Ovary (tissue), 3 donors: ENCODE data around the gene SYN1.
"Not testable (repeated sequence)": the region's sequence is repeated elsewhere in the genome, so short reads cannot be mapped to it uniquely, and the experiment has no call there.

ENCODE experiments used
- POLR2A ChIP-seq: fragments of 450-650 bp; IDR thresholded peaks from one replicate; pipeline ENCODE4 v1.6.1; 2017; ENCODE audit warnings: antibody characterized with exemption, mild to moderate bottlenecking, moderate library complexity
- TF ChIP-seq, protein P1 (sequence below), 3 donors: fragments of 450-650 bp in 2 of 3; fragments of 200-600 bp in 1 of 3; IDR thresholded peaks; one replicate each; pipeline versions ENCODE4 v1.5.1 to v1.8.0; 2016 to 2022; ENCODE audit warnings: antibody characterized with exemption in 3 of 3, mild to moderate bottlenecking in 1 of 3
- donor health status: DM: no; HTN: no; CAD: no.

DNA sequence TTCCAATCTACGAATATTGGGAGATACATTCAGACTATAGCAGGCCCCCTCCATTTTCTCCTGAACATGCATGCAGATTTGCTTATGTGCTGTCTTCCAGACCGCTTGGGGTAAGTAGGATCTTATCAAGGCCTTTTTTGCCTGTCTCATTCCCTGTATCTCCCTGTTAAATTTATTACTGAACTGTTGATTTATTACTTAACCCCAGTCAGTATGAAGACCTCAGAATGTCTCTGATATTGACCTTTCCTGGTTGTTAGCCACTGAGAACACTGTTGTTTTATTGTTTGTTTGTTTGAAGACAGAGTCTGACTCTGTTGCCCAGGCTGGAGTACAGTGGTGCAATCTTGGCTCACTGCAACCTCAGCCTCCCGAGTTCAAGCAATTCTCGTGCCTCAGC lies 46.1 kb upstream of the SYN1 start:
- TF ChIP-seq POLR2A = not testable (repeated sequence)
- TF ChIP-seq, protein P1, sequence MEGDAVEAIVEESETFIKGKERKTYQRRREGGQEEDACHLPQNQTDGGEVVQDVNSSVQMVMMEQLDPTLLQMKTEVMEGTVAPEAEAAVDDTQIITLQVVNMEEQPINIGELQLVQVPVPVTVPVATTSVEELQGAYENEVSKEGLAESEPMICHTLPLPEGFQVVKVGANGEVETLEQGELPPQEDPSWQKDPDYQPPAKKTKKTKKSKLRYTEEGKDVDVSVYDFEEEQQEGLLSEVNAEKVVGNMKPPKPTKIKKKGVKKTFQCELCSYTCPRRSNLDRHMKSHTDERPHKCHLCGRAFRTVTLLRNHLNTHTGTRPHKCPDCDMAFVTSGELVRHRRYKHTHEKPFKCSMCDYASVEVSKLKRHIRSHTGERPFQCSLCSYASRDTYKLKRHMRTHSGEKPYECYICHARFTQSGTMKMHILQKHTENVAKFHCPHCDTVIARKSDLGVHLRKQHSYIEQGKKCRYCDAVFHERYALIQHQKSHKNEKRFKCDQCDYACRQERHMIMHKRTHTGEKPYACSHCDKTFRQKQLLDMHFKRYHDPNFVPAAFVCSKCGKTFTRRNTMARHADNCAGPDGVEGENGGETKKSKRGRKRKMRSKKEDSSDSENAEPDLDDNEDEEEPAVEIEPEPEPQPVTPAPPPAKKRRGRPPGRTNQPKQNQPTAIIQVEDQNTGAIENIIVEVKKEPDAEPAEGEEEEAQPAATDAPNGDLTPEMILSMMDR (IDR thresholded peaks at IDR 0.05) = not testable (repeated sequence)
